Measurements from ENCODE around the gene CDKN2AIPNL.

CDKN2AIPNL gene

GRCh38 chr5:134411546-134412266, at the start of gene CDKN2AIPNL:
CDKN2AIPNL (minus strand) TSS chr5:134411881; CDS start chr5:134411854, 27 bp downstream.
- DNase-seq = peak; percentile 85

- DNase-seq = no peak
These were observed 48.9 kb upstream of the CDKN2AIPNL start for GRCh38 chr5:134460551-134460950.

DNA sequence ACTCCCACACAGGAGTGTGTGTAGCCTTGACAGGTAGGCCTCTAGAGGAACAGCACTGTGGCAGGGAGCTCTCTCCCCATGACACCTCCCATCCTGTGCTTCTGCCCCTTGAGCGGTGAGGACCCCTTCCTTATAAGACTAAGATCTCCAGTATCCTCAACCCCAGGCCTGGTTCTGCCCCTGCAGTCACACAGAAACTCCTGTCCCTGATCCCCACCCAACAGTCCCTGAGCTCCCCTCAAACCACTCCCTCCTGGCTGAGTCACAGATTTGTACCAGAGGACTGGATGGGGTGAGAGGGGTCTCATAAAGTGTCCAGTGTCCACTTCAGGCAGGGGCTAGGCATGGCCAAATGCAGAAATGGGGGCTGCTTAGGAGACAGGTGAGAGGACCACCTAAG, 47.8 kb upstream of the CDKN2AIPNL start:
- DNase-seq = no peak

DNA sequence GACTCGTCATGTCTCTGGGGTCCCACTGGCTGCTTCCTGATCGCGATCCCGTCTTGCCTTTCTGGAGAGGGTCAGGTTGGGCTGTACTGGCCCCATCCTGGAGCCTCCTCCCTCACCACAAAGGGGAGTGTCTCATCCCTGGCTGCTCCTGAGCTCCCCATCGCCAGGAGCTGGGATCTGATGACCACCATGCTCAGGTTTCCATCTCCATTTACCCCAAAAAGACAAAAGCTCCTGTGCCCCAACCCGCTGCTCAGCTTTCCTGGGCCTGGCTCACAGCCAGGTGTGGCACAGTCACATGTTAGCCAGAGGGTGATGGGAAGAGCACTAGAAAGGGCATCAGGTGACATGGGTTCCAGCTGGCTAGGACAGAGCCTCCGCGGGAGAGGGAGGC, 47.3 kb upstream of the CDKN2AIPNL start:
- DNase-seq = no peak

- DNase-seq = peak; percentile 62
These were observed 46.7 kb upstream of the CDKN2AIPNL start for GRCh38 chr5:134458234-134459009.

DNA sequence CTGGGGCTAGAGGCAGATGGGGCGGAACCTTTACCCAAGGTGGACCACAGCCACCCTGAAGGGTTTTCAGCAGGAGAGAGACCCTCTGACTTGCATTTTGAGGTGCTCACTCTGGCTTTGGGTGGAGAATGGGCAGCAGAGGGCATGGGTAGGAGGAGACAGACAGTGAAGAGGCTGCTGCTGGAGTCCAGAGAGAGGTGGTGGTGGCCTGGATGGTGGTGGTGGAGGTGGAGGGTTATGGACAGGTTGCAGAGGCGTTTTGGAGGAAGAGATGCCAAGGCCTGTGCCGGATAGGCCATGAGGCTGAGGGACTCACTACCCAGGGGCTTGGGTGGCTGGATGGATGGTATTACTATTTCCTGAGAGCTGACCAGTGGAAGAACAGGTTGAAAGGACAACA, 46.1 kb upstream of the CDKN2AIPNL start:
- DNase-seq = no peak

GRCh38 chr5:134456825-134457224, 45.1 kb upstream of the CDKN2AIPNL start:
- DNase-seq = no peak

DNA sequence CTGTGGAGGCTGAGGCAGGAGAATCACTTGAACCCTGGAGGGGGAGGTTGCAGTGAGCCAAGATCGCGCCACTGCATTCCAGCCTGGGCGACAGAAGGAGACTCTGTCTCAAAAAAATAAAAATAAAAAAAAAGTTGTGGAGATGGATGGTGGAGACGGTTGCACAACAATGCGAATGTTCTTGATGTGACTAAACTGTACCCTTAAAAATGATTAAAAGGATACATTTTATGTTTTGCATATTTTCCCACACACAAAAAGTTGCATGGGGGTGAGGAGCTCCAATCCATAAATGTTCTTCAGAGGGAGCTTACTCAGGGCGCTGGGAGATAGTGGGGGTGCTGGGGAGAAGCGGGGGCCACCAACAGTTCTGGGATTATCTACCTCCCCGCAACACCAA, 43.8 kb upstream of the CDKN2AIPNL start:
- no peak for DNase-seq

GRCh38 chr5:134453016-134453415, 41.3 kb upstream of the CDKN2AIPNL start:
- DNase-seq = peak; percentile 38

- peak; percentile 92 for DNase-seq
These were observed 40.3 kb upstream of the CDKN2AIPNL start for GRCh38 chr5:134451936-134452505.

DNA sequence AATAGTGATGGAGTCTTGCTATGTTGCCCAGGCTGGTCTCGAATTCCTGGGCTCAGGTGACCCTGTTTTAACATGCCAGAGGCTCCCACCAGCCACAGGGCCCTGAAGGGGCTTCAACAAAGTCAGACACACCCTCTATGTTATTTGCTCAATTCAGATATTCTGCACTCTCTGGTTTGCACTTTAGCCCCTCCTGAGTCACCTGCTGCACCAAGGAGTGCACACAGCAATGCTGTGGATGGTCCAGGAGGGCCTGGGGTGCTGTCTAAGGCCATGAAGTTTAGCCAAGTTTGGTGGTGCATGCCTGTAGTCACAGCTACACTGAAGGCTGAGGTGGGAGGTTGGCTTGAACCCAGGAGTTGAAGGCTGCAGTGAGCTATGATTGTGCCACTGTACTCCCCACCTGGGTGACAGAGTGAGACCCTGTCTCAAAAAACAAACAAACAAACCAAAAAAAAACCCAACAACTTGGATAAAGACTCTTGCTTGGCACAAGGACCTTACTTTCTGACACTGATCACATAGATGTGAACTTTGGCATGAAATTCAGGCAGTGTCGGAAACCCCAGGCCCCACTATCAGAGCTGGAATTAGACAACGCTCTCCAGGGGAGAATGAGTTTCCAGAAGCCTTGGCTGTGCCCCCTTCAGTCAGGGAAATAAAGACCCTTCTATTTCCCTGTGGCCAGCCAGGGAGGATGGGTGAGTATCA, 39.7 kb upstream of the CDKN2AIPNL start:
- no peak for DNase-seq

- DNase-seq = no peak
These were observed 38.7 kb upstream of the CDKN2AIPNL start for GRCh38 chr5:134450374-134450773.

GRCh38 chr5:134449167-134449566, 37.5 kb upstream of the CDKN2AIPNL start:
- DNase-seq = no peak

- no peak for DNase-seq
These were observed 36.3 kb upstream of the CDKN2AIPNL start for GRCh38 chr5:134447815-134448520.

DNA sequence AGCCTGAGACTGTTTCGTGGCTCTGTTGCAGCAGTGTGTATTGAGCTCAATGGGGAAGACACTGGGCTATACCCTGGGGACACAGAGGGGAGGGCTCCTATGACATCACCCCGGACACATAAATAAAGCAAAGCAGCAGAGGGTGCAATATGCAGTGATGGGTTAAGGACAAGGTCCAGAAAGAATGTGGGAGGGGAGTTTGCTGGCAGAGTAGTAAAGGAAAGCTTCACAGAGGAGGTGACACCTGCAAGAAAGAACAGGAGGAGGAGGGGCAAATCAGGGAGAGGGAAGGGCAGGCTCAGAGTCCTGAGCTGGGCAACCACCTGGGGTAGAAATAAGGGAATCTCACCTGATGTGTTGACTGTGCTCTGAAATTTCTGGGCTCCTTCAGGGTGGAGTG, 35.3 kb upstream of the CDKN2AIPNL start:
- DNase-seq = no peak

- no peak for DNase-seq
These were observed 34.5 kb upstream of the CDKN2AIPNL start for GRCh38 chr5:134445856-134446818.

DNA sequence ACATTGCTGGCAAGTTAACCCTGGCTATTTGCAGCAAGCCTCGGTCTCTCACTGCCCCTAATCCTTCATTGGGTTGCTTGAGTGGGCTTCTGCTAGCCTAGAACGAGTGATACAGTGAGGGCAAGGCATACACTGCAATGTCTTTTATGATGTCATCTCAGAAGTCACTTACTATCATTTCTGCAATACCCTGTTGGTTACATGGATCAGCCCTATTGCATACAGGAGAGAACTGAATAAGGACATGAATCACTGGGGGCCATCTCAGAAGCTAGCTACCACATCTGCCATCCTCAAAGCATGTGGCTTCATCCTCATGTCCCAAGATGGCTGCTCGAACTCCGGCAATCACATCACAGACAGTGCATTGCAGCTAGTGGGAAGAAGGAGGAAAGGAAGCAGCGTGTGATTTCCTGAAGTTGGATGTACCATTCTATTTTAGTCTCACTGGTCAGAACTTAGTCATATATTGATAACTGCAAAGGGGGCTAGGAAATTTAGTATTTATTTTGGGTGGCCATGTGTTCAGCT, 33.3 kb upstream of the CDKN2AIPNL start:
- no peak for DNase-seq

DNA sequence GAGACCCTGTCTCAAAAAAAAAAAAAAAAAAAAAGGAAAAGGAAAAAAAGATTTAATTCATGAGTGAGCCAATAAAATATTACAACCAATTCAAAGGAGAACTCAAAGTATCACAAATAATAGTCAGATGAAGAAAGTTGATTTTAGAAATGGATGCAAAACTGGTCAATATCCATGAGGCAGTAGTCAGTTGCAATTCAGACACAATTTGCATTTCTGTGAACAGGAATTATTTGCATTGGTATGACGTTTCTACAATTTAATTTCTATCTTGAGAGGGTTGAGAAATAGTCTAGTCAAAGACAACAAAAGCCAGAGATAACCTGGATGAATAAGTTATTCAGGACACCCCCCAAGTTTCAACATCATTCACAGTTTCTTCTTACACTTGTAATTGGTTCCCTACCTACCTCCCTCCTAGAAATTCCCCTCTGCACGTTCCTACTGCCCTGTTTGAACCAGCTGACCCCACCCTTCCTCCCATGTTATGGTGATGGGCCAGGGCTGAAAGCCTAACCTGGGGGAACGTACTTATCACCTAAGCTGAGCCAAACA, 28.6 kb upstream of the CDKN2AIPNL start:
- no peak for DNase-seq

DNA sequence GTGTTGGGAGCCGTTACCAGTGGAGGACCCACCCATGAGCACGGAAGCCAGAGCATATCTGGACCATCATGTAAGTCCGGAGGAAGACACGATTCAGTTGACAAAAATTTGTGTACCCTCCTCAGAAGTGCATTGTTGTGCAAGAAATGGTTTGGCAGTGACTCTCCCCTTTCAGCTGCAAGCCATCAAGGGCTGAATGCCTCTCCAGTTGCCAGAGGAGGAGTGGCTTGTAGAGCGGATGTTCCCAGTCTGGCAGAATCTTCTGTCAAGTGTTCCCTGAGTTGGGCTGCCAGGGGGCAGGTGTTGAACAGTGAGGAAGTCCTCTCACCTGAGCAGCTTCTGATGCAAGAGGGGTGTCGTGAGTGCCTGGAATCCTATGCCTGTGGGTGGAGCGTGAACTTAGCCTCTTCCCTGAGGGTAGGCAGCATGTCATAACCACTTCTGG, 27.6 kb upstream of the CDKN2AIPNL start:
- DNase-seq = peak; percentile 94

DNA sequence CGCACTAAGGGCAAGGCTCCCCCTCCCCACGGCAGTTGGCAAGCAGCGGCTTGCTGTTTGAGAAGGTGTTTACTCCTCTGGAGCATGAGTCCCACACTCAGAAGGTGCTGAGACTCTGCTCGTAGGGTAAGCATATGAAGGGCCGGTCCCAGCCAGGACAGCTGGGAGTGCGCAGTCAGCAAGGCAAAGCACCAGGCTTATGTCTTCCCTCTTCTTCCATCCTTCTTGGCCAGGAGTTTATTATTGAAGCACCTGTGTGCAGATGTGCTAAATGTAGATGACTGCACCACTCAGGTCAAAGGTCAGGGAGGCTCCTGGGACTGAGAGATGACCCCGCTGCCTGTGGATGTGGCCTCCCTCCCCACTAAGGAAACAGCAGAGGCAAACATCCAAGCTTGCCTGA, 27.0 kb upstream of the CDKN2AIPNL start:
- DNase-seq = no peak
